Measurements from ENCODE around the gene TPP2. TPM values are rescaled to one million over a fixed set of nuclear protein-coding genes. Genes with fewer than 3 reads are reported as not detected.

Gene TPP2
- total and polyA plus RNA-seq, 4 donors: 14.0 to 55.6 (median 22.4) TPM

DNA sequence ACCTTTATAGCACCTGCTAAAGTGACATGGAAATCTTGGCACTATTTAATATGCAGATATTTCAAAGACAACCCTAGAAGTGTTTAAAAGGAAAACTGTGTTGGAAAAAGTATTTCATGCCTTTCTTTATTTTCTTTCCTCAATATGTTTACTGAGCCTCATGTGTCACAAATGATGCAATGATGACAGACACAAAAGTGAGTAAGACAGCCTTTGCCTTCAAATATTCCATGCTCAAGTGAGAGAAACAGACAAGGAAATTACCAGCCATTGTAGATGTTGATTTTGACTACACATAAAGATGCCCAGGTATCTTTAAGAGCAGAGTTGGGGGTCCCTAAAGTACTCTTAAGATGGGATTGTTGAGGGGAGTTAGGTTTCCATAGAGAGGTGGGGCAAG lies 48.0 kb upstream of the TPP2 start:
- no peak overlapping the region for H3K9ac ChIP-seq (ENCODE audit: low read depth in 1 of 2, low read length in 2 of 2)
- no peak overlapping the region for H3K4me3 ChIP-seq (ENCODE audit: low read depth in 1 of 3, low read length in 3 of 3)
- H3K4me1 ChIP-seq (ENCODE audit: control insufficient read depth in 4 of 4, insufficient read depth in 4 of 4, low read length in 3 of 4): no peaks in the 10 kb centered on the region
- H3K36me3 ChIP-seq (ENCODE audit: control insufficient read depth in 4 of 4, insufficient read depth in 3 of 4, low read depth in 1 of 4, low read length in 3 of 4): no peaks in the 10 kb centered on the region
- H3K9me3 ChIP-seq (ENCODE audit: control insufficient read depth in 4 of 4, low read length in 3 of 4): no peaks in the 10 kb centered on the region
- no peak overlapping the region for H3K27ac ChIP-seq (ENCODE audit: low read depth in 1 of 2, low read length in 2 of 2)
- TF ChIP-seq, protein P1, sequence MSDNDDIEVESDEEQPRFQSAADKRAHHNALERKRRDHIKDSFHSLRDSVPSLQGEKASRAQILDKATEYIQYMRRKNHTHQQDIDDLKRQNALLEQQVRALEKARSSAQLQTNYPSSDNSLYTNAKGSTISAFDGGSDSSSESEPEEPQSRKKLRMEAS (IDR thresholded peaks at IDR 0.05): no peak
- no peak for TF ChIP-seq EGR1 (IDR thresholded peaks at IDR 0.05; ENCODE audit: low read depth in 2 of 2)
- TF ChIP-seq, protein P2, sequence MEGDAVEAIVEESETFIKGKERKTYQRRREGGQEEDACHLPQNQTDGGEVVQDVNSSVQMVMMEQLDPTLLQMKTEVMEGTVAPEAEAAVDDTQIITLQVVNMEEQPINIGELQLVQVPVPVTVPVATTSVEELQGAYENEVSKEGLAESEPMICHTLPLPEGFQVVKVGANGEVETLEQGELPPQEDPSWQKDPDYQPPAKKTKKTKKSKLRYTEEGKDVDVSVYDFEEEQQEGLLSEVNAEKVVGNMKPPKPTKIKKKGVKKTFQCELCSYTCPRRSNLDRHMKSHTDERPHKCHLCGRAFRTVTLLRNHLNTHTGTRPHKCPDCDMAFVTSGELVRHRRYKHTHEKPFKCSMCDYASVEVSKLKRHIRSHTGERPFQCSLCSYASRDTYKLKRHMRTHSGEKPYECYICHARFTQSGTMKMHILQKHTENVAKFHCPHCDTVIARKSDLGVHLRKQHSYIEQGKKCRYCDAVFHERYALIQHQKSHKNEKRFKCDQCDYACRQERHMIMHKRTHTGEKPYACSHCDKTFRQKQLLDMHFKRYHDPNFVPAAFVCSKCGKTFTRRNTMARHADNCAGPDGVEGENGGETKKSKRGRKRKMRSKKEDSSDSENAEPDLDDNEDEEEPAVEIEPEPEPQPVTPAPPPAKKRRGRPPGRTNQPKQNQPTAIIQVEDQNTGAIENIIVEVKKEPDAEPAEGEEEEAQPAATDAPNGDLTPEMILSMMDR (IDR thresholded peaks at IDR 0.05; ENCODE audit: low read depth, low read length, missing input control): no peak
- no peak for TF ChIP-seq RXRA (IDR thresholded peaks at IDR 0.05)
- no peak for TF ChIP-seq FOXA1 (IDR thresholded peaks at IDR 0.05)
- TF ChIP-seq HNF4G (IDR thresholded peaks at IDR 0.05): no peak
- TF ChIP-seq JUND (IDR thresholded peaks at IDR 0.05): no peak
- TF ChIP-seq FOXA2 (IDR thresholded peaks at IDR 0.05): no peak
- TF ChIP-seq SP1 (IDR thresholded peaks at IDR 0.05): no peak
- no peak for TF ChIP-seq RAD21 (IDR thresholded peaks at IDR 0.05)
- TF ChIP-seq, protein P3, sequence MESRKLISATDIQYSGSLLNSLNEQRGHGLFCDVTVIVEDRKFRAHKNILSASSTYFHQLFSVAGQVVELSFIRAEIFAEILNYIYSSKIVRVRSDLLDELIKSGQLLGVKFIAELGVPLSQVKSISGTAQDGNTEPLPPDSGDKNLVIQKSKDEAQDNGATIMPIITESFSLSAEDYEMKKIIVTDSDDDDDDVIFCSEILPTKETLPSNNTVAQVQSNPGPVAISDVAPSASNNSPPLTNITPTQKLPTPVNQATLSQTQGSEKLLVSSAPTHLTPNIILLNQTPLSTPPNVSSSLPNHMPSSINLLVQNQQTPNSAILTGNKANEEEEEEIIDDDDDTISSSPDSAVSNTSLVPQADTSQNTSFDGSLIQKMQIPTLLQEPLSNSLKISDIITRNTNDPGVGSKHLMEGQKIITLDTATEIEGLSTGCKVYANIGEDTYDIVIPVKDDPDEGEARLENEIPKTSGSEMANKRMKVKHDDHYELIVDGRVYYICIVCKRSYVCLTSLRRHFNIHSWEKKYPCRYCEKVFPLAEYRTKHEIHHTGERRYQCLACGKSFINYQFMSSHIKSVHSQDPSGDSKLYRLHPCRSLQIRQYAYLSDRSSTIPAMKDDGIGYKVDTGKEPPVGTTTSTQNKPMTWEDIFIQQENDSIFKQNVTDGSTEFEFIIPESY (IDR thresholded peaks at IDR 0.05): no peak
- no peak for TF ChIP-seq GABPA (IDR thresholded peaks at IDR 0.05 in 1 of 2, conservative IDR thresholded peaks at IDR 0.05 in 1 of 2)
- no peak for TF ChIP-seq TAF1 (conservative IDR thresholded peaks at IDR 0.05)
- H3K27me3 ChIP-seq (ENCODE audit: control insufficient read depth in 4 of 4, insufficient read depth in 4 of 4, low read length in 3 of 4): no peaks in the 10 kb centered on the region
- no peak for DNase-seq (ENCODE audit: low spot score)

DNA sequence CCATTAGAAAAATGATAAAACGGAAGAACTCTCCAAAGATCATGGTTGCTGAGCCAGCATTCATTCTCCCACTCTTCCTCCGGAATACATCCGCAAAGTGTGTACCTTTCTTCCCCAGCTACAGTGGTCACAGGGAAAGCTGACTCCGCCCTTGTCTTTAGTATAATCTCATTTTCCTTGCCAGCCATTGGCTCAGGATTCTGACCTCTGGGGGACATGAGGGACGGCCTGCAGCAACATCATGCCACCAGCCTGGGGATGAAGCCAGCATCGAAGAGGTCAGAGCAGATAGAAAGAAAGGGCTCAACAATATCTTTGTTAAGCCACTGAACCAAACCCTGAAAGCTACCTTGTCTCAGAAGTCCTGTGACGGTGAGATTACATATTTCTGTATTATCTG lies 46.3 kb upstream of the TPP2 start:
- Histone ChIP-seq H3K9me3 (ENCODE audit: control insufficient read depth in 4 of 4, low read length in 3 of 4) (no peaks in the 10 kb centered on the region), H3K9ac (ENCODE audit: low read depth in 1 of 2, low read length in 2 of 2) (no peak overlapping the region), H3K27ac (ENCODE audit: low read depth in 1 of 2, low read length in 2 of 2) (no peak overlapping the region), H3K36me3 (ENCODE audit: control insufficient read depth in 4 of 4, insufficient read depth in 3 of 4, low read depth in 1 of 4, low read length in 3 of 4) (no peaks in the 10 kb centered on the region), H3K4me3 (ENCODE audit: low read depth in 1 of 3, low read length in 3 of 3) (no peak overlapping the region), H3K4me1 (ENCODE audit: control insufficient read depth in 4 of 4, insufficient read depth in 4 of 4, low read length in 3 of 4) (no peaks in the 10 kb centered on the region), H3K27me3 (ENCODE audit: control insufficient read depth in 4 of 4, insufficient read depth in 4 of 4, low read length in 3 of 4) (no peaks in the 10 kb centered on the region)
- TF ChIP-seq, protein P4, sequence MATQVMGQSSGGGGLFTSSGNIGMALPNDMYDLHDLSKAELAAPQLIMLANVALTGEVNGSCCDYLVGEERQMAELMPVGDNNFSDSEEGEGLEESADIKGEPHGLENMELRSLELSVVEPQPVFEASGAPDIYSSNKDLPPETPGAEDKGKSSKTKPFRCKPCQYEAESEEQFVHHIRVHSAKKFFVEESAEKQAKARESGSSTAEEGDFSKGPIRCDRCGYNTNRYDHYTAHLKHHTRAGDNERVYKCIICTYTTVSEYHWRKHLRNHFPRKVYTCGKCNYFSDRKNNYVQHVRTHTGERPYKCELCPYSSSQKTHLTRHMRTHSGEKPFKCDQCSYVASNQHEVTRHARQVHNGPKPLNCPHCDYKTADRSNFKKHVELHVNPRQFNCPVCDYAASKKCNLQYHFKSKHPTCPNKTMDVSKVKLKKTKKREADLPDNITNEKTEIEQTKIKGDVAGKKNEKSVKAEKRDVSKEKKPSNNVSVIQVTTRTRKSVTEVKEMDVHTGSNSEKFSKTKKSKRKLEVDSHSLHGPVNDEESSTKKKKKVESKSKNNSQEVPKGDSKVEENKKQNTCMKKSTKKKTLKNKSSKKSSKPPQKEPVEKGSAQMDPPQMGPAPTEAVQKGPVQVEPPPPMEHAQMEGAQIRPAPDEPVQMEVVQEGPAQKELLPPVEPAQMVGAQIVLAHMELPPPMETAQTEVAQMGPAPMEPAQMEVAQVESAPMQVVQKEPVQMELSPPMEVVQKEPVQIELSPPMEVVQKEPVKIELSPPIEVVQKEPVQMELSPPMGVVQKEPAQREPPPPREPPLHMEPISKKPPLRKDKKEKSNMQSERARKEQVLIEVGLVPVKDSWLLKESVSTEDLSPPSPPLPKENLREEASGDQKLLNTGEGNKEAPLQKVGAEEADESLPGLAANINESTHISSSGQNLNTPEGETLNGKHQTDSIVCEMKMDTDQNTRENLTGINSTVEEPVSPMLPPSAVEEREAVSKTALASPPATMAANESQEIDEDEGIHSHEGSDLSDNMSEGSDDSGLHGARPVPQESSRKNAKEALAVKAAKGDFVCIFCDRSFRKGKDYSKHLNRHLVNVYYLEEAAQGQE (IDR thresholded peaks at IDR 0.05): no peak
- TF ChIP-seq YY1 (IDR thresholded peaks at IDR 0.05) (no peak), JUND (IDR thresholded peaks at IDR 0.05) (no peak), TAF1 (conservative IDR thresholded peaks at IDR 0.05) (no peak), RXRA (IDR thresholded peaks at IDR 0.05) (no peak), HNF4A (conservative IDR thresholded peaks at IDR 0.05) (no peak), FOXA1 (IDR thresholded peaks at IDR 0.05) (no peak)
- TF ChIP-seq, protein P3 (IDR thresholded peaks at IDR 0.05): no peak
- no peak for DNase-seq (ENCODE audit: low spot score)
- WGBS: 74% methylated on average over 7 of the region's 7 CpGs

Data from liver (tissue), 9 donors.